Activated T-helper 17 cell treated with anti-CD3 and anti-CD28 coated beads, Interleukin-2, amount 50 U/mL, for 72 hours (primary cell): ENCODE data around the gene KLK1. TPM values are rescaled to one million over a fixed set of nuclear protein-coding genes. Genes with fewer than 3 reads are reported as not detected.

ENCODE experiments used
- ATAC-seq: fragments of 150-1000 bp; cut with Tn5 transposase; replicated peaks from 2 replicates; pipeline ENCODE4 v1.10.0; 2021; ENCODE audit warnings: mild to moderate bottlenecking, moderate library complexity
- H3K27ac Mint-ChIP-seq: one replicate; pipeline ENCODE4 v1.8.0; 2022; ENCODE audit warnings: mixed read lengths
- H3K27me3 Mint-ChIP-seq: one replicate; pipeline ENCODE4 v1.8.0; 2022; ENCODE audit warnings: mixed read lengths
- H3K36me3 Mint-ChIP-seq: one replicate; pipeline ENCODE4 v1.8.0; 2022; ENCODE audit warnings: low read depth, mild to moderate bottlenecking, mixed read lengths
- H3K4me1 Mint-ChIP-seq: one replicate; pipeline ENCODE4 v1.8.0; 2022; ENCODE audit warnings: mixed read lengths
- H3K4me3 Mint-ChIP-seq: one replicate; pipeline ENCODE4 v1.8.0; 2022; ENCODE audit warnings: mild to moderate bottlenecking, mixed read lengths
- H3K9me3 Mint-ChIP-seq: one replicate; pipeline ENCODE4 v1.8.0; 2022; ENCODE audit warnings: mixed read lengths
- total RNA-seq, 2 donors: library from RNA; stranded (reverse); gene quantifications; one replicate each; pipeline ENCODE4 v1.2.3, GENCODE V29; 2022

KLK1 gene
- total RNA-seq, 2 donors from 2014 or later, result 0.39 to 2.0 TPM

DNA sequence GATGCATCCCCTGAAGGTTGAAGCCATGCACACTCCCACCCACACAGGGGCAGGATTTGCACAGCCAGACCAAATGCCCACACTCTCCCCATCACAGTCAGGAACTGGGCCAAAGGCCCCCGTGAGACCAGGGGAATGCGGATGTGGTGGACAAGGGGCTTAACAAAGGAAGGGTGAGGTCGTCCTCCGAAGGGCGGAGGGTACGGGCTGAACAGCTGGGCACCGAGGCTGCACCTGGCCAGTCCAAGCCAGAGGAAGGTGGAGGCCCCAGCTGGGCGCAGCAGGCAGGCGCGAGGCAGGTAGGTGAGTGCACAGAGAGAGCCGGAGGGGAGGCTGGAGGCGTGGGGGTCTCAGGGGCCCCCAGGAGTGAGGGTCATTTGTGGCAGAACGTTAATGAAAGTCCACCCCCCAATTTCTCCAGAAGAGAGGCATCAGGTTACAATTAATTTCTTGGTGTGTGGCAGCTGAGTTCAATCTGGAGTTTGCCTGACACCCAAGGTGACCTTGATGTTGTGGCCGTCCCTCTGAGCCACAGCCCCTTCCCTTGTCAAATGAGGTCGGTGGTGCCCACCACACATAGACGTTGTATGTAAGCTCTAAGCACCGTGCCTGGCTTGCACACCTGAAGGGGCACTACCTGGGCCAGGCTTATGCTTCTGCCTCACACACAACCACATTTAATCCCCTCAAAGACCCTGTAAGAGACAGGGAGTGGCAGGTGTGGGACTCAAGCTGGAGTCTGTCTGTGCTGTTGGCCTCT, 6.9 kb upstream of the KLK1 start:
- Mint-ChIP-seq H3K27ac (no peak overlapping the region), H3K4me3 (no peak overlapping the region), H3K27me3 (peaks cover 45% of the 10 kb centered on the region), H3K4me1 (no peaks in the 10 kb centered on the region), H3K9me3 (no peaks in the 10 kb centered on the region), H3K36me3 (no peaks in the 10 kb centered on the region)
- ATAC-seq, result no peak

- Mint-ChIP-seq H3K36me3 (no peaks in the 10 kb centered on the region), H3K27me3 (peaks cover 42% of the 10 kb centered on the region), H3K9me3 (no peaks in the 10 kb centered on the region), H3K27ac (no peak overlapping the region), H3K4me1 (no peaks in the 10 kb centered on the region), H3K4me3 (no peak overlapping the region)
- ATAC-seq, result no peak
Measured at GRCh38 chr19:50829801-50830200, 6.2 kb upstream of the KLK1 start.

DNA sequence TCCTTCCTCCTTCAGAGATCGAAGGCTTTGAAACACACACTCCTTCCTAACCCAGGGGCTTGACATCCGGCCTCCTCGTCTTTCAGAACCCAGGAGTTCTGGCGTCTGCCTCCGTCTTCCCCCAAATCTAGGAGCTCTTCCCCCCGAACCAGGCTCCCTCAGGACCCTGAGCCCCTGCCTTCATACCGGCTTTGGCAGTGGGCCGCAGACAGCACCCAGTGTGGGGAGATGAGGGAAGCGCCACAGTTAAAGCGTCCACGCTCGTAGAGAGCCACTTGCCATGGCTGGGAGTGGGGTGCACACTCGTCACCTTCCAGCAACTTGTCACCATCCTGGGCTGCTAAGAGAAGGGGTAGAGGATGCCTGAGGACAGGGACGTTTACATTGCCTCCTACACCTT, 3.9 kb upstream of the KLK1 start:
- no peaks in the 10 kb centered on the region for H3K9me3 Mint-ChIP-seq
- no peak for ATAC-seq
- no peak overlapping the region for H3K27ac Mint-ChIP-seq
- no peak overlapping the region for H3K4me3 Mint-ChIP-seq
- H3K27me3 Mint-ChIP-seq, result peaks cover 35% of the 10 kb centered on the region
- H3K36me3 Mint-ChIP-seq, result no peaks in the 10 kb centered on the region
- no peaks in the 10 kb centered on the region for H3K4me1 Mint-ChIP-seq

- H3K4me3 Mint-ChIP-seq, result no peak overlapping the region
- ATAC-seq, result no peak
- no peaks in the 10 kb centered on the region for H3K9me3 Mint-ChIP-seq
- H3K27ac Mint-ChIP-seq, result no peak overlapping the region
- no peaks in the 10 kb centered on the region for H3K36me3 Mint-ChIP-seq
- no peaks in the 10 kb centered on the region for H3K4me1 Mint-ChIP-seq
- H3K27me3 Mint-ChIP-seq, result peaks cover 44% of the 10 kb centered on the region
Measured at GRCh38 chr19:50826492-50827240, 3.1 kb upstream of the KLK1 start.

DNA sequence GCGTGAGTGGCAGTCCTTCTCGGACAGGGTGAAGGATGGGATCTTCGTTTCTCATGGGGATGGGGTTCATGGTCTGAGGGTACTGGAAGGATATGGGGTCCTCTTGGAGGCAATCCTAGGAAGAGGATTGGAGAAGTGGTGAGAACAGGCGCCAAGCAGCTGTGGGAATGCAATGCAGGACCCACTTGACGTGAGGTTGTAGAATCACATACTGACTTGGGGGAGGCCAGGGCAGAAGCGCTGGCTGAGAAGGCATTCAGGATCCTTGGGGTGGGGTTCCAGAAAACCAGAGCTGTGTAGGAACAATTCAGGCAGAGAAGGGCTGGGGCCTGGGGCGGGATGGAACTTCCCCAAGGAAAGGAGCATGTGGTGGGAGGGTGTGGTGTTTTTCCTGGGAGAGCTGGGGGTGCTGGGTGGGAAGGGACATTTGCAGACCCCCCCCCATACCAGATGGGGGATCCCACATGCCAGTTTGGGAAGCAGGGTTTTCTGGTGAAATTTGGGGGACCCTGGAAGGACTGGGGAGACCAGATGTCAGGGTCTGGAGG, 852 bp downstream of the KLK1 start:
- Mint-ChIP-seq H3K27ac (no peak overlapping the region), H3K36me3 (no peaks in the 10 kb centered on the region), H3K4me3 (no peak overlapping the region), H3K9me3 (no peaks in the 10 kb centered on the region), H3K4me1 (peaks cover 14% of the 10 kb centered on the region), H3K27me3 (peaks cover 61% of the 10 kb centered on the region)
- ATAC-seq, result no peak

- no peak overlapping the region for H3K4me3 Mint-ChIP-seq
- H3K4me1 Mint-ChIP-seq, result peaks cover 24% of the 10 kb centered on the region
- no peak for ATAC-seq
- no peaks in the 10 kb centered on the region for H3K9me3 Mint-ChIP-seq
- H3K27me3 Mint-ChIP-seq, result peaks cover 55% of the 10 kb centered on the region
- no peaks in the 10 kb centered on the region for H3K36me3 Mint-ChIP-seq
- H3K27ac Mint-ChIP-seq, result no peak overlapping the region
Measured at GRCh38 chr19:50821622-50822021, 2.0 kb downstream of the KLK1 start.

DNA sequence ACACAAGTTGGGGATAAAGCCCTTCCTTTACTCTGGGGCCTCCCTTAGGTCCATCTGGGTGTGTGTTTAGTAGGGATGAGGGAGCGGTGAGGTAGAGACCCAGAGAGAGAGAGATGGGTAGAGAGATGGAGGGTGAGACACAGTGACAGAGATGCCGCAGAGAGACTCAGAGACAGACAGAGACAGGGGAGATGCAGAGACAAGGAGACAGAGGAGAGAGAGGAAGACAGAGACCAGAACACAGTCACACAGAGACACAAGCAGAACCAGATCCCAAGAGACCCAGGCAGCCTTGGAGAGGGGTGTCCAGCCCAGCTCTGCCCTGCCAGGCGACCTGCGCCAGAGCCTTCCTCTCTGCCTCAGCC, 2.4 kb downstream of the KLK1 start:
- H3K27ac Mint-ChIP-seq, result no peak overlapping the region
- peaks cover 27% of the 10 kb centered on the region for H3K4me1 Mint-ChIP-seq
- no peaks in the 10 kb centered on the region for H3K9me3 Mint-ChIP-seq
- H3K36me3 Mint-ChIP-seq, result no peaks in the 10 kb centered on the region
- peaks cover 53% of the 10 kb centered on the region for H3K27me3 Mint-ChIP-seq
- peak overlapping the region; percentile 61 for H3K4me3 Mint-ChIP-seq
- no peak for ATAC-seq

DNA sequence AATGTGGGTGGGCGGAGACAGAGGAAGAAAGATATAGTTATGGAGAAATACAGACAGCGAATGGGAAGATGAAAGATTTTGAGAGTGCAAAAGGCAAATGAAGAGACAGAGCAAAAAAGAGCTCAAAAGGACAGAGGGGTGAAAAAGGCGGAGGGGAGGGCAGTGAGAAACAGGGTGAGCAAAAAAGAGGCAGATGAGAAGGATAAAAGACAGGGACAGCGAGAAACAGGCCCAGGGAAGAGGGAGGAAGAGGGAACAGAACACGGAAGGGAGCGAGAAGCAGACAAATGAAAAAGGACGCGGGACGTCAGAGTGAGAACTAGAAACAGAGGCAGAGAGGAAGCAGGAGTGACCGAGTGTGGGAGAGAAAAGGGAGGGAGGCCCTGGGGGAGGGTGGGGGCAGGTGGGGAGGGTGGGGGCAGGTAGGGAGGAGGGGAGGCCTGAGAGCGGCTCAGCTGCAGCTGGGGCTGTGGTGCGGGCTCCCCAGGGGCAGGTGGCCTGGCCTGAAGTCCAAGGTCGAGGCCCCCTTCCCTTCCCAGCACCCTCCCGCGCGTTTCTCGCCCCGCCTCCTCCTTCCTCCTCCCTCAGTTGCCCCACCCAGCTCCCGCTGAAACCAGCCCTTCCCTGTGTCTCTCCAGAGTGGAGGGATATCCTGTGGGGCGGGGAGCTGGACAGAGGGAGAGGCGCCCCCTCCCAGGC, 2.9 kb downstream of the KLK1 start:
- Mint-ChIP-seq H3K9me3 (no peaks in the 10 kb centered on the region), H3K4me3 (peak overlapping the region; percentile 61), H3K27ac (peak overlapping the region; percentile 62), H3K4me1 (peaks cover 30% of the 10 kb centered on the region), H3K36me3 (no peaks in the 10 kb centered on the region), H3K27me3 (peaks cover 52% of the 10 kb centered on the region)
- no peak for ATAC-seq

GRCh38 chr19:50820086-50820485, 3.5 kb downstream of the KLK1 start:
- H3K36me3 Mint-ChIP-seq, result no peaks in the 10 kb centered on the region
- peak overlapping the region; percentile 61 for H3K4me3 Mint-ChIP-seq
- H3K9me3 Mint-ChIP-seq, result no peaks in the 10 kb centered on the region
- peaks cover 30% of the 10 kb centered on the region for H3K4me1 Mint-ChIP-seq
- ATAC-seq, result no peak
- H3K27ac Mint-ChIP-seq, result peak overlapping the region; percentile 62
- H3K27me3 Mint-ChIP-seq, result peaks cover 57% of the 10 kb centered on the region

DNA sequence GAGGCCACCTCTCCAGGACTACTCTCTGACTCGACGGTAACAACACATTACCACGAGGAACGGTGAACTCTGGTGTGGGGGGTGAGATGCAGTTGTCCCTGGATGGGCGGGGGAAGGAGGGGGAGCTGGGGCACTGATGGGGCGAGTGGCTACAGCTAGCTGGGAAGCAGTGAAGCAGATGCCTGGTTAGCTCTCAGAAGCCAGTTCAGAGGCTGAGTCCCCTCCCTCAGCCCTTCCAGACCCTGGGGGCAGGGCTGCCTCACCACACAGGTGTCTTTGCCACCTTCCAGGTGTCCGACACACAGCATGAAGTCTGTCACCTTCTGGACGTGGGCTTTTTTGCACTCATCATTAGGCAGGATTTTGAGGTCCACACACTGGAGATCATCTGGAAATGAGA, 4.0 kb downstream of the KLK1 start:
- Mint-ChIP-seq H3K4me1 (peaks cover 30% of the 10 kb centered on the region), H3K4me3 (peak overlapping the region; percentile 61), H3K9me3 (no peaks in the 10 kb centered on the region), H3K27ac (no peak overlapping the region), H3K27me3 (peaks cover 61% of the 10 kb centered on the region), H3K36me3 (no peaks in the 10 kb centered on the region)
- no peak for ATAC-seq

GRCh38 chr19:50818859-50819472, 4.6 kb downstream of the KLK1 start:
- H3K27ac Mint-ChIP-seq, result no peak overlapping the region

DNA sequence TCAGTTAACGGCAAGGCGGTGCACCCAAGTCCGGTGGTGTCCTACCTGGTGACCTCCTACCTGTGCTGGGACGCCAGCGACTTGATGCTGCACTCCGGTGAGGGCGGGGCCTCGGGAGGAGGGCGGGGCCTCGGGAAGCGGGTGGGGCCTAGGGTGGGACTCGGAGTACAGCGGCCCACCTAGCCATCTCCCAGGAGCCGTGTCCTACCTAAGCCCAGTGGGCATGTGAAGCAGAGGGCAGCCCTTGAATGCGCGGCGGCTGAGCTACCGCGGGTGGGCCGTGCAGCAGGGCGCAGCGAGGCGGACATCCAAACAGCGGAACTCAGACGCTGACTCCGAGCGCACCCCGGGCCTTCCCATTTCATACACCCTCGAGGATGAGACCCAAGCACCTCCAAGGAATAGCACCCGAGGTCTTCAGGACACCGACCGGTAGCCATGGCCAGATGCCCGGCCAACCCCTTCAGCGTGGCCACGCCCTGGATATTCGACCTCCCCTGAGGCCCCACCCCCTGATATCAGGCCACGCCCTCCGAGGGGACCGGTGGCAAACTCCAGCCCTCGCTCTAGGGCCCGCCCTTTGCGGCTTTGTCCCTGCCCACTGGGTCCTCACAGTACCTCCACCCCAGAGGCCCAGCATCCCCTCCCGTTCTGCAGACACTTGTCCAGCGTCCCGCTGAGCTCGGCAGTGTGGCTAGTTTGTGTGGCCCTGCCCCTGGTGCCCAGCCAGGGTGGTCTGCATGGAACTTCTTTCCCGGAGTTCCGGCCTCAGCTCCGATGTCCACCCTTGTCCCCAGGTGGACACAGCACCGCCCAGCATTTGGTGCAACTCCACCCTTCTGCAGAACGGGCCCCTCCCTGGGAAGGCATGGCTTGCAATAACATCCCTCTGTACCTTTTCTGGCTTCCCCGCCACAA, 5.4 kb downstream of the KLK1 start:
- H3K27ac Mint-ChIP-seq, result peak overlapping the region; percentile 79
- H3K4me3 Mint-ChIP-seq, result peak overlapping the region; percentile 78
- H3K9me3 Mint-ChIP-seq, result no peaks in the 10 kb centered on the region
- peaks cover 30% of the 10 kb centered on the region for H3K4me1 Mint-ChIP-seq
- H3K36me3 Mint-ChIP-seq, result no peaks in the 10 kb centered on the region
- ATAC-seq, result peak; percentile 44
- peaks cover 64% of the 10 kb centered on the region for H3K27me3 Mint-ChIP-seq

More at GRCh38 chr19:50818859-50819472, 4.6 kb downstream of the KLK1 start:
- peak overlapping the region; percentile 78 for H3K4me3 Mint-ChIP-seq
- peaks cover 30% of the 10 kb centered on the region for H3K4me1 Mint-ChIP-seq
- H3K36me3 Mint-ChIP-seq, result no peaks in the 10 kb centered on the region
- H3K27me3 Mint-ChIP-seq, result peaks cover 65% of the 10 kb centered on the region
- no peaks in the 10 kb centered on the region for H3K9me3 Mint-ChIP-seq
- no peak for ATAC-seq

DNA sequence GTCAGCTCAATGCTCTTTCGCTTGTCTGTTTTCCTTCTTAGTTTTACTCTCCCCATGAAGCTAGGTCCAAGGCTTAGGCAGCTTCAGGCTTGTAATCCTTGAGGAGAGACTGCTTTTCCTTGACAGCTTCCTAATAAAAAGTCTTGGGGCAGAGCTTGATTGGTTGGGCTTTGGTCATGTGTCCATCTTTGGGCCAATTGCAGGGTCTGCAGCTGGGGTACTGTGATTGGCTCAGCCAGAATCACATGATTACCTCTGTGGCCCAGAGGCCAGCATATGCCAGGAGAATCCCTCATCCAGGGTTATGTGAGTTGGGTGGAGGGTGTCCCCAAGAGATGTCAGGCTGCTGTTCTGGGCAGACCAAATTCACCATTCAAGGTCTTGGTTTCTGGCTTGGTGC, 8.1 kb downstream of the KLK1 start:
- Mint-ChIP-seq H3K9me3 (no peaks in the 10 kb centered on the region), H3K36me3 (no peaks in the 10 kb centered on the region), H3K4me1 (peaks cover 29% of the 10 kb centered on the region), H3K4me3 (no peak overlapping the region), H3K27ac (no peak overlapping the region), H3K27me3 (peaks cover 45% of the 10 kb centered on the region)
- ATAC-seq, result no peak
